K562 (cell line): ENCODE results near the gene ADAMTS7. TPM values are rescaled to one million over a fixed set of nuclear protein-coding genes. Genes with fewer than 3 reads are reported as not detected.

Source experiments
- ATAC-seq: fragments of 200-7000 bp; cut with Tn5 transposase; 3 replicates; pipeline ENCODE4 v1.9.1; 2020; ENCODE audit warnings: moderate library complexity
- BruUV-seq: library from RNA; stranded (reverse); fragments of 400-500 nt; replicated peaks from 2 replicates; lab custom pipeline; 2021; lab: Mats Ljungman, UMichigan
- CTCF ChIA-PET: fragments of 300-600 bp; formaldehyde crosslinking; extraction: SDS; loops from one replicate; lab custom pipeline; 2021; ENCODE audit warnings: low intra/inter-chr PET ratio; lab: Yijun Ruan, JAX
- POLR2A ChIA-PET: fragments of 300-600, 350-650 bp; sonication (Branson Sonifier 250); formaldehyde crosslinking; extraction: SDS; loops from one replicate; lab custom pipeline; 2021; ENCODE audit warnings: antibody characterized with exemption, inconsistent platforms; lab: Yijun Ruan, JAX
- DNase-seq, 4 experiments: peaks; one replicate each; pipeline versions ENCODE4 v3.0.0 to v3.0.0-alpha.2; 2011 to 2018; ENCODE audit warnings: low spot score in 3 of 4, mixed read lengths in 3 of 4; ENCODE audit errors: extremely low read depth in 1 of 4
- FAIRE-seq: peaks from 2 replicates; lab custom pipeline; 2011; peaks lifted over from hg19 to GRCh38; lab: Jason Lieb, UNC
- H2AFZ ChIP-seq: 2 replicates; pipeline ENCODE4 v1.6.0; 2011; ENCODE audit warnings: low read depth, low read length, control low read depth, inconsistent platforms
- H3K27ac ChIP-seq: fragments of 200-600 bp; 3 replicates; pipeline ENCODE4 v1.8.0; 2011; ENCODE audit warnings: low read depth, mild to moderate bottlenecking, control low read depth, inconsistent platforms, low read length, moderate library complexity, mixed read lengths; ENCODE audit errors: extremely low read depth
- H3K27me3 ChIP-seq, 2 experiments: fragments of 300-600 bp in 1 of 2; 2 replicates in 1 of 2; 3 replicates in 1 of 2; pipeline versions ENCODE4 v1.6.0 to v1.8.0; 2011; ENCODE audit warnings: inconsistent platforms in 2 of 2, low read length in 2 of 2, mild to moderate bottlenecking in 1 of 2, mixed read lengths in 1 of 2, moderate library complexity in 1 of 2; ENCODE audit not compliant: control insufficient read depth in 2 of 2, insufficient read depth in 2 of 2
- H3K36me3 ChIP-seq: fragments of 300-600 bp; 3 replicates; pipeline ENCODE4 v1.8.0; 2011; ENCODE audit warnings: mild to moderate bottlenecking, low read length, inconsistent platforms; ENCODE audit not compliant: control insufficient read depth, insufficient read depth
- H3K4me1 ChIP-seq, 2 experiments: fragments of 200-600 bp in 1 of 2; replicated peaks in 1 of 2; 2 replicates in 1 of 2; 3 replicates in 1 of 2; pipeline versions ENCODE4 v1.5.1 to v1.8.0; 2011; ENCODE audit warnings: inconsistent platforms in 2 of 2, low read length in 2 of 2, mild to moderate bottlenecking in 1 of 2, mixed read lengths in 1 of 2, moderate library complexity in 1 of 2; ENCODE audit not compliant: control insufficient read depth in 2 of 2, insufficient read depth in 2 of 2
- H3K4me2 ChIP-seq: 2 replicates; pipeline ENCODE4 v1.6.1; 2011; ENCODE audit warnings: low read length, control low read depth, inconsistent platforms, mixed read lengths; ENCODE audit not compliant: insufficient read depth
- H3K4me3 ChIP-seq: fragments of 200-600 bp; sonication (generic), shearing (Covaris generic); 2 replicates; pipeline ENCODE4 v1.5.1; 2016; ENCODE audit warnings: control low read depth, inconsistent platforms
- H3K79me2 ChIP-seq: fragments of 200-600 bp; 3 replicates; pipeline ENCODE4 v1.8.0; 2011; ENCODE audit warnings: low read length, inconsistent platforms; ENCODE audit not compliant: control insufficient read depth, insufficient read depth
- H3K9ac ChIP-seq, 2 experiments: 2 replicates each; pipeline versions ENCODE4 v1.6.0 to v1.6.1; 2011; ENCODE audit warnings: low read depth in 2 of 2, low read length in 2 of 2, control low read depth in 1 of 2, inconsistent platforms in 1 of 2, mild to moderate bottlenecking in 1 of 2, mixed read lengths in 1 of 2; ENCODE audit not compliant: insufficient read depth in 1 of 2
- H3K9me1 ChIP-seq: one replicate; pipeline ENCODE4 v1.6.0; 2011; ENCODE audit warnings: inconsistent platforms, mild to moderate bottlenecking, low read length, moderate library complexity; ENCODE audit not compliant: control insufficient read depth, insufficient read depth
- H3K9me3 ChIP-seq: replicated peaks from 2 replicates; pipeline ENCODE4 v1.5.1; 2011; ENCODE audit warnings: low read depth, low read length, inconsistent platforms; ENCODE audit not compliant: control insufficient read depth, insufficient read depth
- H4K20me1 ChIP-seq: replicated peaks from 2 replicates; pipeline ENCODE4 v1.6.1; 2011; ENCODE audit warnings: low read length, inconsistent platforms, mixed read lengths; ENCODE audit not compliant: control insufficient read depth, insufficient read depth
- CAMTA2 ChIP-seq: fragments of 250-450 bp; sonication (Bioruptor Pico); conservative IDR thresholded peaks from 2 replicates; pipeline ENCODE4 v1.5.1; 2022
- GABPB2 ChIP-seq: fragments of 250-450 bp; sonication (Bioruptor Pico); conservative IDR thresholded peaks from 2 replicates; pipeline ENCODE4 v1.5.1; 2021; ENCODE audit warnings: mild to moderate bottlenecking
- HSF4 ChIP-seq: fragments of 250-450 bp; sonication (Bioruptor Pico); IDR thresholded peaks from 2 replicates; pipeline ENCODE4 v2.1.2; 2022; ENCODE audit warnings: mild to moderate bottlenecking, moderate library complexity, borderline replicate concordance
- KAT2B ChIP-seq: IDR thresholded peaks from one replicate; pipeline ENCODE4 v1.6.1; 2012; ENCODE audit warnings: low read depth, mild to moderate bottlenecking, control low read depth, inconsistent platforms, low read length, moderate library complexity
- KLF13 ChIP-seq: fragments of 450-650 bp; IDR thresholded peaks from 2 replicates; pipeline ENCODE4 v1.6.1; 2016; ENCODE audit warnings: missing genetic modification characterization, low read depth, mild to moderate bottlenecking, missing compliant biosample characterization, moderate library complexity, borderline replicate concordance
- MEF2A ChIP-seq: IDR thresholded peaks from 2 replicates; pipeline ENCODE4 v1.6.1; 2011; ENCODE audit warnings: low read depth, mild to moderate bottlenecking, low read length, moderate library complexity; ENCODE audit not compliant: control insufficient read depth
- RBM15 ChIP-seq: fragments of 200-400 bp; formaldehyde crosslinking; IDR thresholded peaks from 2 replicates; pipeline ENCODE4 v1.6.1; 2018; ENCODE audit warnings: mild to moderate bottlenecking, low read length, moderate library complexity; ENCODE audit not compliant: insufficient read depth
- SMAD3 ChIP-seq: fragments of 450-650 bp; formaldehyde crosslinking; conservative IDR thresholded peaks from 2 replicates; pipeline ENCODE4 v1.4.0; 2020; ENCODE audit warnings: mild to moderate bottlenecking
- TAF1 ChIP-seq: IDR thresholded peaks from 2 replicates; pipeline ENCODE4 v1.6.1; 2011; ENCODE audit warnings: mild to moderate bottlenecking, low read length, moderate library complexity; ENCODE audit not compliant: insufficient read depth, control insufficient read depth, severe bottlenecking; ENCODE audit errors: extremely low read depth
- TRIM28 ChIP-seq: fragments of 450-650 bp; IDR thresholded peaks from 2 replicates; pipeline ENCODE4 v1.6.1; 2017
- ZNF197 ChIP-seq: fragments of 200-800 bp; sonication (Bioruptor generic); IDR thresholded peaks from 2 replicates; pipeline ENCODE4 v1.6.1; 2016; ENCODE audit warnings: low read depth, missing genetic modification characterization, missing compliant biosample characterization
- ZNF707 ChIP-seq: fragments of 250-450 bp; sonication (Bioruptor Pico); conservative IDR thresholded peaks from 2 replicates; pipeline ENCODE4 v1.8.0; 2022; ENCODE audit warnings: inconsistent platforms, mild to moderate bottlenecking, moderate library complexity
- ZNF76 ChIP-seq: fragments of 250-450 bp; sonication (Bioruptor Pico); IDR thresholded peaks from 2 replicates; pipeline ENCODE4 v1.4.0; 2020; ENCODE audit warnings: mild to moderate bottlenecking, moderate library complexity, borderline replicate concordance
- WGBS: fragments of 100-300 bp; shearing (Covaris generic); methylation state at CpG from one replicate; pipeline ENCODE4 v1.1.6; 2016; ENCODE audit warnings: low coverage, mixed read lengths; ENCODE audit not compliant: insufficient coverage; ENCODE audit errors: missing lambda C conversion rate; 5-methylcytosine and 5-hydroxymethylcytosine counted together
- in situ Hi-C: fragments of 300-500 bp; cut with MboI; formaldehyde crosslinking; loops from 4 replicates; pipeline ENCODE4 v1.15.0; 2018; ENCODE audit warnings: inconsistent platforms, mixed read lengths
- intact Hi-C: fragments of 100-400 bp; cut with micrococcal nuclease; formaldehyde crosslinking; loops from 2 replicates; pipeline ENCODE4 v1.14.2; 2022
- polyA plus RNA-seq, 8 experiments: library from polyadenylated mRNA; depleted of rRNA in 4 of 8; stranded (reverse) in 5 of 8; unstranded in 3 of 8; fragments of >200 nt; fragmentation: Nextera tagmentation in 2 of 8; fragmentation: Illumina TruSeq in 1 of 8; extraction: Ambion mirVana in 2 of 8; extraction: Trizol in 1 of 8; gene quantifications; 2 replicates each; pipeline versions ENCODE4 v1.2.1 to v1.2.3, GENCODE V29; 2011 to 2014; ENCODE audit warnings: inconsistent platforms in 1 of 8, missing spikeins in 1 of 8
- total RNA-seq, 7 experiments: library from RNA; depleted of rRNA in 6 of 7; stranded (reverse); fragments of >200 nt in 6 of 7; fragmentation: Illumina TruSeq in 2 of 7; extraction: Trizol in 2 of 7; gene quantifications; 2 replicates each; pipeline versions ENCODE4 v1.2.1 to v1.2.3, GENCODE V29; 2011 to 2021; ENCODE audit warnings: low replicate concordance in 1 of 7
- TF ChIP-seq, protein P1 (sequence below): fragments of 450-650 bp; IDR thresholded peaks from 2 replicates; pipeline ENCODE4 v1.6.1; 2016; ENCODE audit warnings: missing biosample characterization, missing genetic modification characterization
- TF ChIP-seq, protein P2 (sequence below): fragments of 450-650 bp; IDR thresholded peaks from 2 replicates; pipeline ENCODE4 v1.7.0; 2016; ENCODE audit warnings: borderline replicate concordance
- TF ChIP-seq, protein P3 (sequence below): sonication (generic); formaldehyde crosslinking; IDR thresholded peaks from 2 replicates; pipeline ENCODE4 v1.8.1; 2023; ENCODE audit warnings: mild to moderate bottlenecking, missing genetic modification reagents

ADAMTS7 gene
- total and polyA plus RNA-seq, 9 of the 15 experiments (the other 6 are each of a cell fraction or from before 2014, with no cell fraction given): 0.05 to 0.07 TPM; not detected in 7

DNA sequence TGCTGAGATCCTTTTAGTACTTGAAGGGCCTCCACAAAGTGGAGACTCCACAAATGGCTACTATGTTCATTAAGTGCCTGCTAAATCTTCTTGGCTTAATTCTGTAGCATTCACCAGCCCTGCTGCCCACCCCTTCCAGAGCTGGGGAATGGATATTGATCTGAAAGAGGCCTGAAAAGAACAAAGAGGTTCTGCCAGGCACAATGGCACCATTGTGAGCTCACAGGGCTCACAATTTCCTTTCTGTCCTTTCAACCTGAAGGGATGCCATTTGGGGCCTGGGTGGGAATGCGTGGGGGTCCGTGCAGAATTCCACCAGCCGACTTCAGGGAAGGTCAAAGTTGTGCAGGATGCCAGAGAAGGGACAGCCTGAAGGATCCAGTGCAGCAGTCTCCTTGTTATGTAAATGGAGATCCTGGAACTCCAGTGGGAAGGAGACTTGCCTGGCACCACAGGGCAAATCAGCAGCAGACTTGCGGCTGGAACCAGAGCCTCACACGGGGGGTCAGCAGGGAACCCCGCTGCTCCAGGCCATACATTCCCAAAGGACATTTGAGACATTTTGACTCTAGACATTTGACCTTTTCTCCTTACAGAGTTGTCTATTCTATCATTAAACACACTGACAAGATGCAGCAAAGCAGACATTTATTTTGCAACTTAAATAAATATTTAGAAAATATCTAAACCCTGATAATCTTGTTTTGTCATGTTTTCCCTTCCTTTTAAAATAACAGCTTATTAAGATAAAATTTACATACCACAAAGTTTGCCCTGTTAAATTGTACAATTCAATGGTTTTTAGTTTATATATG lies 39.9 kb upstream of the ADAMTS7 start:
- no peak overlapping the region; a peak in 1 of 4 replicates for H3K9ac ChIP-seq
- no peaks in the 10 kb centered on the region; a peak in 1 of 5 replicates for H3K27me3 ChIP-seq
- FAIRE-seq (no peak), ATAC-seq (no peak), DNase-seq (no peak)
- WGBS: 6% methylated on average over 4 of the region's 6 CpGs
- H3K4me2 ChIP-seq: no peak overlapping the region
- CTCF ChIA-PET: no interaction called here
- no peaks in the 10 kb centered on the region for H3K79me2 ChIP-seq
- H3K4me3 ChIP-seq: no peak overlapping the region
- no TSS peak for BruUV-seq
- H4K20me1 ChIP-seq: no peaks in the 10 kb centered on the region
- H3K27ac ChIP-seq: no peak overlapping the region
- no peaks in the 10 kb centered on the region for H3K4me1 ChIP-seq
- intact Hi-C loops (no loop called here), in situ Hi-C loops (no loop called here)
- H3K36me3 ChIP-seq: no peaks in the 10 kb centered on the region
- H3K9me1 ChIP-seq: no peaks in the 10 kb centered on the region
- no peaks in the 10 kb centered on the region for H3K9me3 ChIP-seq
- POLR2A ChIA-PET: no interaction called here
- no peak overlapping the region for H2AFZ ChIP-seq
- TF ChIP-seq ZNF76 (CRISPR knock-in tag) (no peak), CAMTA2 (no peak), KLF13 (no peak), TAF1 (no peak), ZNF707 (CRISPR knock-in tag) (no peak), MEF2A (no peak), ZNF197 (CRISPR knock-in tag) (no peak), HSF4 (CRISPR knock-in tag) (no peak), GABPB2 (CRISPR knock-in tag) (no peak), TRIM28 (no peak), KAT2B (no peak), SMAD3 (no peak), RBM15 (no peak)
- TF ChIP-seq, protein P1, sequence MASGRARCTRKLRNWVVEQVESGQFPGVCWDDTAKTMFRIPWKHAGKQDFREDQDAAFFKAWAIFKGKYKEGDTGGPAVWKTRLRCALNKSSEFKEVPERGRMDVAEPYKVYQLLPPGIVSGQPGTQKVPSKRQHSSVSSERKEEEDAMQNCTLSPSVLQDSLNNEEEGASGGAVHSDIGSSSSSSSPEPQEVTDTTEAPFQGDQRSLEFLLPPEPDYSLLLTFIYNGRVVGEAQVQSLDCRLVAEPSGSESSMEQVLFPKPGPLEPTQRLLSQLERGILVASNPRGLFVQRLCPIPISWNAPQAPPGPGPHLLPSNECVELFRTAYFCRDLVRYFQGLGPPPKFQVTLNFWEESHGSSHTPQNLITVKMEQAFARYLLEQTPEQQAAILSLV: no peak
- TF ChIP-seq, protein P2, sequence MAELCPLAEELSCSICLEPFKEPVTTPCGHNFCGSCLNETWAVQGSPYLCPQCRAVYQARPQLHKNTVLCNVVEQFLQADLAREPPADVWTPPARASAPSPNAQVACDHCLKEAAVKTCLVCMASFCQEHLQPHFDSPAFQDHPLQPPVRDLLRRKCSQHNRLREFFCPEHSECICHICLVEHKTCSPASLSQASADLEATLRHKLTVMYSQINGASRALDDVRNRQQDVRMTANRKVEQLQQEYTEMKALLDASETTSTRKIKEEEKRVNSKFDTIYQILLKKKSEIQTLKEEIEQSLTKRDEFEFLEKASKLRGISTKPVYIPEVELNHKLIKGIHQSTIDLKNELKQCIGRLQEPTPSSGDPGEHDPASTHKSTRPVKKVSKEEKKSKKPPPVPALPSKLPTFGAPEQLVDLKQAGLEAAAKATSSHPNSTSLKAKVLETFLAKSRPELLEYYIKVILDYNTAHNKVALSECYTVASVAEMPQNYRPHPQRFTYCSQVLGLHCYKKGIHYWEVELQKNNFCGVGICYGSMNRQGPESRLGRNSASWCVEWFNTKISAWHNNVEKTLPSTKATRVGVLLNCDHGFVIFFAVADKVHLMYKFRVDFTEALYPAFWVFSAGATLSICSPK: no peak
- TF ChIP-seq, protein P3, sequence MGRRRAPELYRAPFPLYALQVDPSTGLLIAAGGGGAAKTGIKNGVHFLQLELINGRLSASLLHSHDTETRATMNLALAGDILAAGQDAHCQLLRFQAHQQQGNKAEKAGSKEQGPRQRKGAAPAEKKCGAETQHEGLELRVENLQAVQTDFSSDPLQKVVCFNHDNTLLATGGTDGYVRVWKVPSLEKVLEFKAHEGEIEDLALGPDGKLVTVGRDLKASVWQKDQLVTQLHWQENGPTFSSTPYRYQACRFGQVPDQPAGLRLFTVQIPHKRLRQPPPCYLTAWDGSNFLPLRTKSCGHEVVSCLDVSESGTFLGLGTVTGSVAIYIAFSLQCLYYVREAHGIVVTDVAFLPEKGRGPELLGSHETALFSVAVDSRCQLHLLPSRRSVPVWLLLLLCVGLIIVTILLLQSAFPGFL: no peak
